ENCODE data around the gene DDX24.

The DDX24 gene

DNA sequence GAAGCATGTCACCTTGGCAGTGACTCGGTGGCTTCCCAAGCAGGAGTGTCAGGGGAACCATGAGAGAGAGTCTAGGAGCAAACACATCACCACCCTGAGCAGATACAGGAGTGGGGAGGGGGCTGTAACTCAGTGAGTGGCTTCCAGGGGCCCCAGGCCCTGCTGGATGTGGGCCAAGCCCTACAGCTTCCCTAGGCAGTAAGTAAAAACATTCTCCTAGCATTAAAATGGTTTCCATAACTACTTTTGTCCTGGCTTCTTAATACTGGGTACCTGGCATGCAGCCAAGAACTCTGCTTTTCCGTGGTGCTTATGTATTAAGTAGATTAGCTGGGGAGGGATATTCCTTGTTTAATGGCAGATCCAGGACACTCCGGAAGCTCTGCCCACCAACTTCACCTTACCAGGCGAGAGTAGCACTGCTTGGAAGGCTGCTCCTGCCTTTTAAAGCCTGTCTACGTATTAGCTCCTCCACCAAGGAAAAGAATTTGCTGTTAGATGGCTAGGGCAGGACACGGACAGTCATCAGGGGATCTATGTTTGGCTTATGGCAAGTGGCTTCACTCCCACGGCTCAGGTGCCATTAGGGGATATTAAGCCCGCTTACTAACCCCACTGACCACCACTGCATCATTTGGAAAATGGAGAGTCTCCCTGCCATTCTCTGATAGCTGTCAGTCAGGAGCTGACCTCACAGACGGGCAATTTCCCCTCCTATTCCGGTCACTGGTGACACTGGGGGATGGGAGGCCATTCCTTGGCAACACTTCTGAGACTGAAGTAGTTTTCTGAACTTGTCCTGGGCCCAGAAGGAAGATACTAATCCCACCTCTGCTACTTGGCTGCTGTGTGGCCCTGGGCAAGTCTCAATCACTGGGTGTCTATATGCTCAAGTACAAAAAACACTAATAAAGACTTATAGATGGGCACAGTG lies 32.0 kb downstream of the DDX24 start:
- no peak for DNase-seq (ENCODE audit: low spot score)

DNA sequence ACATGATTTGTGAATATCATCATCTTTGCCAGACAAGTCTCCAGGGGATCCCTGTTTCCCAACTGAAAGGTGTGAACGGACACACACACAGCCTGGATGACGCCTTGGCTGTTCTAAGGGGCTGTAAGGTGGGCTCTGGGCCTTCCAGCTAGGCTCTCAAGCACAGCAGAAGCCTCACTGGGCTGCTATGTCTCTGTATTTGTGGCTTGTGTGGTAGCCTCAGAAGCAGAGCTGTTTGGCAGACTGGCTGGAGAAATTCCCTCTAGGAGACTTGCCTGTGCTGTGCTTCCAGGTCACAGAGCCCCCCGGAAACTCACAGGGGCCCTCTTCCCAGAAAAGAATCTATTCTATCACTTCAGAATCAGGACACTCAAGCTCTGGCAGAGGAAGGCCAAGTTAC lies 33.4 kb downstream of the DDX24 start:
- DNase-seq (ENCODE audit: low spot score) = no peak

DNA sequence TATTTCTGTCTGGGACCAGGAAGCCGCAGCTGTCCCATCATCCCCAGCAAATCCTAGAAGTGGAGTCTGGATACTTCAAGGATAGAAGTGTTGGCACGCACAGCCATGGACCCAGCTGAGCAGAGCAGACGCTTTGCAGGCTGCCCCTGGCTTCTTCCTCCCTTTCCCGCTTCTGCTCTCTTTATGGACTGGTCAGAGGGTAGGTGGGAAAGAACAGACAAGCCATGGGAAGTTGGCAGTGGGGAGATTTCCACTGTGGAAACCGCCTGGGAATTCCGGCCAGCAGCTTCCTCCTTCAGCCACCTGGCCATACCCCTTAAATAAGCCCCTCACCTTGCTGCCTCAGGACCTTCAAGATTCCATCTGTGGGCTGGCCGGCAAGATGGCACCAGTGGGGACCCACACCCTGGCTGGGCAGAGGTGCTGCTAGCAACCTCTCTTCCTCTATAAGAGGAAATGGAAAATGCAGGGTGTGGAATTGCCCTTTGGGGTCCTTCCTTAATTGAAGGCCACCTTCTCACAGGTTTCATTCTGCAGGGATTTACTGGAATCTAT lies 34.2 kb downstream of the DDX24 start:
- DNase-seq (ENCODE audit: low spot score) = no peak

GRCh38 chr14:94045563-94046345 lies 35.2 kb downstream of the DDX24 start:
- DNase-seq (ENCODE audit: low spot score) = no peak

DNA sequence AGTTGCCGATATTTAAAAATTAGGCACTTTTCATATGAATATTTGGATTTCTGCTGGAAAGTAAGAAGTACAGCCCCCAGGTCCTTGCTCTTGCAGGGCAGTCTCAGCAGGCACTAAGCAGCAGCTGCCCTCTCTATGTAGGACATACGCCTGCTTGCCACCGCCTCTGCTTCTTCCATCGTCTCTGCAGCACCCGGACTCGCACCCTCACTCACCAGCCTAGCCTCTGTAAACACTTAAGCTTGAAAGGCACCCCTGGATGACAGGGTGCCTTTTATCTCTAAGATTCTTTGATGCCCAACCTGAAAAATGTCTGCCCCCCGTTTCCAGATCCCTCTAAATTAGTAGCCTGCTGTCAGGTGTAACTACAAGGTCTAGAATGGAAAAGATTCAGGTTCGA lies 35.9 kb downstream of the DDX24 start:
- DNase-seq (ENCODE audit: low spot score) = no peak

- DNase-seq (ENCODE audit: low spot score) = no peak
Measured at GRCh38 chr14:94044476-94045091, 36.4 kb downstream of the DDX24 start.

DNA sequence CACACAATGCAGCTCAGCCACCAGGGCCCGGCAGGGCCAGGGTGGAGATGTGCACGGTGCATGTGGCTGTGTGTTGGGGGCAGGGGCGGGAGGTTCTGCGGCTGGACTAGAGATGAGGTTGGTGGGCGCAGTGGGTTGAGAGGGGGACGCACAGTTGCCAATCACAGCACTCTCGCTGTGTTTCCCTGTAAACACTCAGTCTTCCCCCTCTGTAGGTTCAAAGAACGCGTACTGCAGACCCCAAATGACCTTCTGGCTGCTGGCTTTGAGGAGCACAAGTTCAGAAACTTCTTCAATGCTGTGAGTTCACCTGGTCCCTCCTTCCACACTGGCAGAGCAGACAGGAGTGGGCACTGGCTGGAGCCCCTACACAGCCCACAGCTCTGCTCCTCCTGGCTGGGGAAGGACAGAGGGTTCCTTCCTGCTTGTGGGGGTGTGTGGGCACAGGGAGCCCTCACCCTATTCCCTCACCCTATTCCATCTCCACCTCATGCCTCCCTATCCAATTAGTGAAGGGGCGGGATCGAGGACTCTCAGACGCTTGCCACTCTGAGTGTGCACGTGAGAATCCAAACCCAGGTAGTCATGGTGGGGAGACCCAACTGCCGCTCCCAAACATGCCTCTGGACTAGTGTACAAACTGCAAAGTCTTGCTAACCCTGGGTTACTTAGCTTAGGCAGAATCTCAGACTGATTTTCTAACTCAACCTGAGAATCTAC lies 37.1 kb downstream of the DDX24 start:
- DNase-seq (ENCODE audit: low spot score) = no peak

- no peak for DNase-seq (ENCODE audit: low spot score)
Measured at GRCh38 chr14:94043111-94043755, 37.8 kb downstream of the DDX24 start.

DNA sequence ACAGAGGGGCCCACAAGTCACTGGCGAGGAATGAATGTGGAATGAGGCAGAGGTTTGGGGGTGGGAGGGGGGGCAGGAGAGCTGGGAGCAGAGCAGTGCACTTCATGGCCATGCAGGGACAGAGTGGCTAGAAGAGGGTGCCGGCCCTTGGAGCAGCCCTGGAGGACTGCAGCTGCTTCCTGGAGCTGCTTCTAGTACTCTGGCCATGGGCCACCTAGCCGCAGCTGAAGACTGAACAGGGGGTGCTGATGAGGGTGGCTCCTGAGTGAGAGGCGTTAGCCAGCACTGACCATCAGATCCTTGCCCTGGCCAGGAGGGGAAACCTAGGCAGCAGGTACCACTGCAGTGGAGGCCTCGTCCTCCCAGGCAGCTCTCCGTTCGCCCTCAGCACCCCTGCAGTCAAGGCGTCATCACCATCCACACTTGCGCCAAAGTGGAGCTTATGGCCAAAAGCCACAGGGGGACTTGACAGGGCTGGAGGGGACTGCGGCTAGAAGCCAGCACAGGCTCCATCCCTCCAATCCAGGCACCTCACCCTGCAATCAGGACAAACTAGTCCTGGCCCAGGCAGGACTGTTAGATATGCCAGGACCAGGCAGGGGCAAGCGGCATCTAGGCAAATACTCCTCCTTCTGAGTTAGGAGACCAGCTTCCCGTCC lies 38.4 kb downstream of the DDX24 start:
- no peak for DNase-seq (ENCODE audit: low spot score)

DNA sequence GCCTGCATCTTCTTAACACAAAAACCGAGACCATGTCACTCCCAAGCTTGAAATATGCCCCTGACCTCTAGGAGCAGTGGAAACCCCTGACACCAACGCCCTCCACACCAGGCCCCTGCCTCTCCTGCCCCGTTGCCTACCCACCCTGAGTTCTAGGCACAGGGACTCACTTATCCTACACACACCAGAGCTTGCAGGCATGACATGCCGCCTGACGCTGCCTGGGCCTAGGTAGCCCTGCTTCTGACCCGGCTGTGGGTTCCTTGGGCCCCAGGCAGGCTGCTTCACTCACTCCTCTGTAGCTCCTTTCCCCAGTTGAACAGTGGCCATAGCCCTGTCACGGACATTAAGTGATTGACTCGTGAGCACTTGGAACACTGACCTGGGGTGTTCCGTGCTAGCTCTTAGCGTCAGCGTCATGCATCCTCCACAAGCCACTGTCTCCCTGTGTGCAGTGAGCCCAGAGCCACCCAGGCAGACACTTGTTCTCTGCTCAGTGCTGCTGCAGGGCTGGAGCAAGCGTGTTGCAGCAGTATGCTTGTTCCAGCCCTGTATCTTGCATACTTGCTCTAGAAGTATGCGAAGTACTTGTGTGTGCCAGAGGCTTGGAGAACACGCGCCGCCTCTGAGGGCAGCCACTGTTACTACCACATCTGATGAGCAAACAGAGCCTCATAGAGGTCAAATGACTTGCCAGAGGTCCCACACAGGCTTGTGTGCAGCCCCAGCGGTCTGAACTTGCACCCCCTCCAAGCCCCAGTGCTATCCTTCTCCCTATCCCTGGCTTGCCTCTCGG lies 39.3 kb downstream of the DDX24 start:
- peak; percentile 76 for DNase-seq (ENCODE audit: low spot score)

- DNase-seq (ENCODE audit: low spot score) = no peak
Measured at GRCh38 chr14:94040796-94041195, 40.2 kb downstream of the DDX24 start.

GRCh38 chr14:94040247-94040646 lies 40.8 kb downstream of the DDX24 start:
- DNase-seq (ENCODE audit: low spot score) = no peak

DNA sequence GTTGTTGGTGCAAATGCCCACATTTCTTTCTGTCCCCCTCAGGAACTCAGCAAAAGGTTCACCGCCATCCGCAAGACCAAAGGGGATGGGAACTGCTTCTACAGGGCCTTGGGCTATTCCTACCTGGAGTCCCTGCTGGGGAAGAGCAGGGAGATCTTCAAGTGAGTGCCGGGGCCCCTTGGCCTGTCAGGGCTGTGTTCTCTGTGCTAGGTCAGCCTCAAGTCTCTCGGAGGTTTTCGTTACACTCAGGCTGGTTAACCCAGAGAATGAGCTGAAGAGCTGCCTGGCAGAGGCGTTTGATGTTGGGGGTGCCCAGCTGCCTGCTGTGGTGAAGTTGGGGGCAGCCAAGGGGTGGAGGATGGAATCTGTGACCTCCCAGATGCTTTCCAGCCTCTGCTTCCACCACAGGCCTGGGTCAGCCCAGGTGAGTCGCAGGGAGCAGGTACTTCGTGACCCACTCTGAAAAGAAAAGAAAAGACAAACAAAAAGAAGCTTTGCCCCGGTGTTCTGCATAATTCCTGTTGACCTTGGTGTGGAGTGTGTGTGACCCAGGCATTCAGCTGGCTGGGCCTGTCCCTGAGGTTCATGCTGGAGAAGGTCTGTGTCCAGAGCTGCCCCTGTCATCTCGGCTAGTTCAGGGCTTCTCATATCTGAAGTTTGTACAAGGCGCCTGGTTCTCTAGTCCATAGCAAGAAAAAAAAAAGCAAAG lies 41.9 kb downstream of the DDX24 start:
- DNase-seq (ENCODE audit: low spot score) = no peak

DNA sequence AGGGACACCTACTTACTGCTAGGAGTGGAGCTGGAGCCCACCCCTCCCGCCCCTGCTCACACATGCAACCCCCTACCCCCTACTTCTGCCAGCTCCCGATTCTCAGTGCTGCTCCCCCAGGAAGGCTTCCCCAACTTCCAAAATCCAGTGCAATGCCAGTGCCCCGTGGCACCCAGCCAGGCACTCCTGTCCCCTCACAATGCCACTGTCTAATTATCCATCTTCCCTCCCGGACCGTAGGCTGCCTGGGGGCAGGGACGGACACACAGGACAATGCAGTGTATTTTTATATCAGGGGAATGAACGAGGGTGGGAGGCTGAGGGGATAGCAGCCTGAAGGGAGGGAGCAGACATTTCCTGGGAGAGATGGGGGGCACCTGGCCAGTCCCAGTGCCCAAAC lies 42.5 kb downstream of the DDX24 start:
- no peak for DNase-seq (ENCODE audit: low spot score)

GRCh38 chr14:94037954-94038353 lies 43.0 kb downstream of the DDX24 start:
- no peak for DNase-seq (ENCODE audit: low spot score)

- peak; percentile 86 for DNase-seq (ENCODE audit: low spot score)
Measured at GRCh38 chr14:94036313-94037167, 44.5 kb downstream of the DDX24 start.

DNA sequence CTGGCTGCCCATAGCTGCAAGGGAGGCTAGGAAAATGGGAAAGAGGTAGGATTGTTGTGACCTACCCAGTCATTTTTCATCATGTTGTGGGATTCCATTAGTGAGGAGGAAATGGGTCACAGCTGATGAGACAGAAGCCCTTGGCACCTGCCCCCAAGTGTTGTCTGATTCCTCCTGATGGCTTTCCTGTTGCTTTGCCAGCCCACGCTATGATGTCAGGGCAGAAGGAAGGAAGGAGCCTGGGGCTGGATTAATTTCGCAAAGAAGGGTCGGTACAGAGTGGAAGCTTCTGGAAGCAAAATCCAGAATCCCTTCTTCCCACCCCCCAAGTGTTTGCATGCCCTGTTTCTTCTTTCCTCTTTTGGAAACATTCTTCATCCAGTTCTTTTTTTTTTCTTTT lies 46.1 kb downstream of the DDX24 start:
- no peak for DNase-seq (ENCODE audit: low spot score)

- DNase-seq (ENCODE audit: low spot score) = no peak
Measured at GRCh38 chr14:94031883-94032279, 49.1 kb downstream of the DDX24 start.
